ENCODE data around the gene CD300LD.

CD300LD gene

DNA sequence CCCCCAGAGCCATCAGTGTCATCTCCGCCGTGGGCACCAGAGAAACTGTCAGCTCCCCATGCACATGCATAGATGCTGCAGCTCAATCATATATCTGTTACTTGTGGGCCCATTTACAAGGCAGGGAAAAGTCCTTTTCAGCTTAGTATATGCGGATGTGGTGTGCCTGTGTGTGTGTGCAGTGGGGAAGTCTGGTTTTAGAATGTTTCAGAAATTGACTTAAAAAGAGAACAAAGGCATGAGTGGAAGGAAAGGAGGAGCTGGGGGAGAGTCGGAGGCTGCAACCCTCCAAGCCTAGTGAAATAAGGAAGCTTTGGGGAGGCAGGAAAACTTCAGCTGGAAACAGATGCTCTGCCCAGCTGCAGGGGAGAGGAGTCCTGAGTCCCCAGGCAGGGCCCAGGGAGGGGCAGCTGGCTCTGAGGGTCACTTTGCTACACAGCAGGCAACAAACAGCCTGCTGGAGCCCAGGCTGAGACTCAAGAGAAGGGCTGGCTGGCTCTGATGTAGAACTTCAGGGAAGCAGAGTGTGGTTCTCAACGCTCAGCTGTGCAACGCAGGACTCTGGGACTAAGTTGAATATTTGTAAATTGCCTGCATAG lies 11.1 kb upstream of the CD300LD start:
- Histone ChIP-seq H3K4me1 (ENCODE audit: insufficient read depth, low read length, severe bottlenecking) (no peaks in the 10 kb centered on the region), H3K36me3 (ENCODE audit: insufficient read depth, low read length) (no peaks in the 10 kb centered on the region), H2AFZ (ENCODE audit: low read length) (no peak overlapping the region), H3K9ac (ENCODE audit: low read length) (no peak overlapping the region), H3K79me2 (ENCODE audit: insufficient read depth, low read length) (no peaks in the 10 kb centered on the region), H4K20me1 (ENCODE audit: insufficient read depth, low read length) (no peaks in the 10 kb centered on the region), H3K4me3 (ENCODE audit: low read depth, low read length, poor library complexity, severe bottlenecking) (no peak overlapping the region), H3K27ac (ENCODE audit: low read depth, low read length, poor library complexity, severe bottlenecking) (no peak overlapping the region), H3K9me2 (ENCODE audit: low read depth, low read length) (no peaks in the 10 kb centered on the region), H3K4me2 (ENCODE audit: low read length) (no peak overlapping the region), H3K9me3 (ENCODE audit: low read length) (no peaks in the 10 kb centered on the region), H3F3A (ENCODE audit: insufficient read depth, low read length) (no peaks in the 10 kb centered on the region), H3K27me3 (ENCODE audit: insufficient read depth, low read length) (no peaks in the 10 kb centered on the region)
- TF ChIP-seq EZH2 (IDR thresholded peaks at IDR 0.05; ENCODE audit: borderline replicate concordance, low read length): no peak
- TF ChIP-seq, protein P1, sequence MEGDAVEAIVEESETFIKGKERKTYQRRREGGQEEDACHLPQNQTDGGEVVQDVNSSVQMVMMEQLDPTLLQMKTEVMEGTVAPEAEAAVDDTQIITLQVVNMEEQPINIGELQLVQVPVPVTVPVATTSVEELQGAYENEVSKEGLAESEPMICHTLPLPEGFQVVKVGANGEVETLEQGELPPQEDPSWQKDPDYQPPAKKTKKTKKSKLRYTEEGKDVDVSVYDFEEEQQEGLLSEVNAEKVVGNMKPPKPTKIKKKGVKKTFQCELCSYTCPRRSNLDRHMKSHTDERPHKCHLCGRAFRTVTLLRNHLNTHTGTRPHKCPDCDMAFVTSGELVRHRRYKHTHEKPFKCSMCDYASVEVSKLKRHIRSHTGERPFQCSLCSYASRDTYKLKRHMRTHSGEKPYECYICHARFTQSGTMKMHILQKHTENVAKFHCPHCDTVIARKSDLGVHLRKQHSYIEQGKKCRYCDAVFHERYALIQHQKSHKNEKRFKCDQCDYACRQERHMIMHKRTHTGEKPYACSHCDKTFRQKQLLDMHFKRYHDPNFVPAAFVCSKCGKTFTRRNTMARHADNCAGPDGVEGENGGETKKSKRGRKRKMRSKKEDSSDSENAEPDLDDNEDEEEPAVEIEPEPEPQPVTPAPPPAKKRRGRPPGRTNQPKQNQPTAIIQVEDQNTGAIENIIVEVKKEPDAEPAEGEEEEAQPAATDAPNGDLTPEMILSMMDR (IDR thresholded peaks at IDR 0.05; ENCODE audit: low read length): no peak

DNA sequence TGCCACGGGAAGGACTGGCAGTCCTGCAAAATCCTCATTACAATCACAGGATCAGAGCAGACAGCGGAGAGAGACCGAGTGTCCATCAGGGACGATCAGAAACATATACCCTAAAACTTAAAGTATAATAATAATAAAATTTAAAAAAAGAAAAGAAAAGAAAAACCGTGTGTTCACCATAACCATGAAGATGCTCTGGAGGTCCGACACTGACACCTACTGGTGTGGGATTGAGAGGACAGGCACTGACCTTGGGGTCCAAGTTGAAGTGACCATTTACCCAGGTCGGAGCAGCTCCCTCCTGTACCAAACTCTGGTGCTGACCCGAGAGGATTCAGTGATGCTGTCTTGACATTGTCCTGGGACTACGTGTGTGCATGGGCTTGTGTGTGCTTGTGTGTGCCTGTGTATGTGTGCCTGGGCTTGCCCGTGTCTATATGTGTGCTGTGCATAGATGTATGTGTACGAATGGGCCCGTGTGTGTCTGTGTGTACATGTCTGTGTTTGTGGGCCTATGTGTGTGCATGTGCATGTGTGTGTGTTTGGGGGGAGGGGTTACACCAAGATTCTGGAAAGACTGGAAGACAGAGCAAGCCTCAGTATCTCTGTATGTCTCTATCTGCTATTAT lies 10.0 kb upstream of the CD300LD start:
- no peaks in the 10 kb centered on the region for H3K36me3 ChIP-seq (ENCODE audit: insufficient read depth, low read length)
- no peak overlapping the region for H3K27ac ChIP-seq (ENCODE audit: low read depth, low read length, poor library complexity, severe bottlenecking)
- H3K27me3 ChIP-seq (ENCODE audit: insufficient read depth, low read length): no peaks in the 10 kb centered on the region
- H3K4me1 ChIP-seq (ENCODE audit: insufficient read depth, low read length, severe bottlenecking): no peaks in the 10 kb centered on the region
- H4K20me1 ChIP-seq (ENCODE audit: insufficient read depth, low read length): no peaks in the 10 kb centered on the region
- no peaks in the 10 kb centered on the region for H3K79me2 ChIP-seq (ENCODE audit: insufficient read depth, low read length)
- no peak overlapping the region for H3K4me3 ChIP-seq (ENCODE audit: low read depth, low read length, poor library complexity, severe bottlenecking)
- no peak overlapping the region for H2AFZ ChIP-seq (ENCODE audit: low read length)
- no peak overlapping the region for H3K9ac ChIP-seq (ENCODE audit: low read length)
- H3K9me2 ChIP-seq (ENCODE audit: low read depth, low read length): no peaks in the 10 kb centered on the region
- TF ChIP-seq, protein P1 (IDR thresholded peaks at IDR 0.05; ENCODE audit: low read length): peak; percentile 55
- TF ChIP-seq EZH2 (IDR thresholded peaks at IDR 0.05; ENCODE audit: borderline replicate concordance, low read length): no peak
- H3K4me2 ChIP-seq (ENCODE audit: low read length): no peak overlapping the region
- no peaks in the 10 kb centered on the region for H3K9me3 ChIP-seq (ENCODE audit: low read length)
- no peaks in the 10 kb centered on the region for H3F3A ChIP-seq (ENCODE audit: insufficient read depth, low read length)

DNA sequence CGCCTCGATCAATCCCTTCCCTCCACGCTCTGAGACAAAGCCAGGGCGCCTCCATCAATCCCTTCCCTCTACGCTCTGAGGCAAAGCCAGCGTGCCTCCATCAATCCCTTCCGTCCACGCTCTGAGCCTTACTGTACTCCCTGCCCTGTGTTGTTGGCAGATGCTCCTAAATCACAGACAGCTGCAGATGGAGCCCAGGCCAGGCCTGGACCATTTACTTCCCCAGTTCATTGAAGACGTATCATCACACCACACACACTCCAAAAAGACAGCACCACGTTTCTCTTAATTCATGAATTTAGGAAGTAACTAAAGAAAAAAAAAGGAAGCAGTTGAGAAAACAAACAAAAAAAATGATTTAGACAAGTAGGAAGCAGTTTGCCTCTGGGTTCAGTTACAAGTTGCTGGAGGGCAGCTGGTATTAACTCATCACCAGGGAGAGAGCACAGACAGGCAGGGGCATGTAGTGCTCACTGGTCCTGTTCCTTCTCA lies 7.4 kb upstream of the CD300LD start:
- TF ChIP-seq, protein P1 (IDR thresholded peaks at IDR 0.05; ENCODE audit: low read length): no peak
- no peak for TF ChIP-seq EZH2 (IDR thresholded peaks at IDR 0.05; ENCODE audit: borderline replicate concordance, low read length)
- Histone ChIP-seq H3K36me3 (ENCODE audit: insufficient read depth, low read length) (no peaks in the 10 kb centered on the region), H3K4me1 (ENCODE audit: insufficient read depth, low read length, severe bottlenecking) (no peaks in the 10 kb centered on the region), H3K4me3 (ENCODE audit: low read depth, low read length, poor library complexity, severe bottlenecking) (no peak overlapping the region), H3K27ac (ENCODE audit: low read depth, low read length, poor library complexity, severe bottlenecking) (no peak overlapping the region), H3K79me2 (ENCODE audit: insufficient read depth, low read length) (no peaks in the 10 kb centered on the region), H2AFZ (ENCODE audit: low read length) (no peak overlapping the region), H3K27me3 (ENCODE audit: insufficient read depth, low read length) (no peaks in the 10 kb centered on the region), H3K9me2 (ENCODE audit: low read depth, low read length) (no peaks in the 10 kb centered on the region), H3K4me2 (ENCODE audit: low read length) (no peak overlapping the region), H3K9me3 (ENCODE audit: low read length) (no peaks in the 10 kb centered on the region), H3K9ac (ENCODE audit: low read length) (no peak overlapping the region), H4K20me1 (ENCODE audit: insufficient read depth, low read length) (no peaks in the 10 kb centered on the region), H3F3A (ENCODE audit: insufficient read depth, low read length) (no peaks in the 10 kb centered on the region)
